NCI-H1092 (cell line): ENCODE data around the gene GCNT2.
A peak's percentile ranks its signal among the peaks of the same experiment; 100 is the strongest.
"Not testable (repeated sequence)": the region's sequence is repeated elsewhere in the genome, so short reads cannot be mapped to it uniquely, and the experiment has no call there.

Source experiments
- DNase-seq: peaks from one replicate; lab custom pipeline; 2025; lab: John Stamatoyannopoulos, UW

GCNT2 gene

GRCh38 chr6:10580570-10580969 is 59.4 kb downstream of the GCNT2 start:
- DNase-seq: no peak

- not testable (repeated sequence) for DNase-seq
These were observed 60.3 kb downstream of the GCNT2 start for GRCh38 chr6:10581402-10581801.

GRCh38 chr6:10582774-10583508 is 61.8 kb downstream of the GCNT2 start:
- peak; percentile 71 for DNase-seq

- no peak for DNase-seq
These were observed 62.4 kb downstream of the GCNT2 start for GRCh38 chr6:10583509-10583901.

GRCh38 chr6:10584607-10585006 is 63.5 kb downstream of the GCNT2 start:
- no peak for DNase-seq

GRCh38 chr6:10585209-10585845 is 64.2 kb downstream of the GCNT2 start:
- no peak for DNase-seq

- no peak for DNase-seq
These were observed 65.2 kb downstream of the GCNT2 start for GRCh38 chr6:10586302-10586701.

GRCh38 chr6:10587656-10588406 is 66.7 kb downstream of the GCNT2 start:
- no peak for DNase-seq

GRCh38 chr6:10588562-10589428 is 67.6 kb downstream of the GCNT2 start:
- no peak for DNase-seq

- DNase-seq: no peak
These were observed 68.2 kb downstream of the GCNT2 start for GRCh38 chr6:10589429-10589727.

- DNase-seq: no peak
These were observed 68.8 kb downstream of the GCNT2 start for GRCh38 chr6:10589983-10590382.

GRCh38 chr6:10591422-10592160 is 70.4 kb downstream of the GCNT2 start:
- DNase-seq: no peak

GRCh38 chr6:10595731-10596664 is 74.8 kb downstream of the GCNT2 start:
- no peak for DNase-seq

GRCh38 chr6:10597499-10598001 is 76.4 kb downstream of the GCNT2 start:
- no peak for DNase-seq

GRCh38 chr6:10598084-10598960 is 77.2 kb downstream of the GCNT2 start:
- no peak for DNase-seq

GRCh38 chr6:10599046-10599445 is 77.9 kb downstream of the GCNT2 start:
- no peak for DNase-seq

GRCh38 chr6:10600681-10601080 is 79.5 kb downstream of the GCNT2 start:
- DNase-seq: not testable (repeated sequence)

- no peak for DNase-seq
These were observed 82.1 kb downstream of the GCNT2 start for GRCh38 chr6:10603219-10603618.

GRCh38 chr6:10609038-10609437 is 87.9 kb downstream of the GCNT2 start:
- DNase-seq: no peak
